Lower lobe of right lung (tissue), 2 donors: ENCODE results near the gene NBL1. TPM values are rescaled to one million over a fixed set of nuclear protein-coding genes. Genes with fewer than 3 reads are reported as not detected.
A peak's percentile ranks its signal among the peaks of the same experiment; 100 is the strongest.
"Not testable (repeated sequence)": the region's sequence is repeated elsewhere in the genome, so short reads cannot be mapped to it uniquely, and the experiment has no call there.

Source experiments
- ATAC-seq, 2 donors: fragments of 200-7000 bp; cut with Tn5 transposase; one replicate each; pipeline ENCODE4 v1.9.1; 2020 to 2022; ENCODE audit warnings: mild to moderate bottlenecking in 2 of 2, moderate library complexity in 2 of 2
- DNase-seq: peaks from one replicate; pipeline ENCODE4 v3.0.0-alpha.2; 2020
- H3K27ac ChIP-seq: fragments of 200-600 bp; one replicate; pipeline ENCODE4 v1.8.0; 2022
- H3K27me3 ChIP-seq: fragments of 200-600 bp; one replicate; pipeline ENCODE4 v1.8.0; 2022; ENCODE audit warnings: low read depth
- H3K36me3 ChIP-seq: fragments of 200-600 bp; one replicate; pipeline ENCODE4 v1.8.0; 2022; ENCODE audit warnings: mild to moderate bottlenecking
- H3K4me1 ChIP-seq: fragments of 200-600 bp; one replicate; pipeline ENCODE4 v1.8.0; 2022
- H3K4me3 ChIP-seq: fragments of 200-600 bp; one replicate; pipeline ENCODE4 v1.8.0; 2022; ENCODE audit warnings: mild to moderate bottlenecking
- H3K9me3 ChIP-seq: fragments of 200-600 bp; one replicate; pipeline ENCODE4 v1.8.0; 2022
- intact Hi-C: fragments of 100-400 bp; cut with DNase I; formaldehyde crosslinking; loops from one replicate; pipeline ENCODE4 v1.11.0; 2022
- total RNA-seq: library from RNA; stranded (reverse); fragmentation: NEBNext Ultra II Directional; extraction: Animal tissue kit (Norgen Biotek cat#: 25700); gene quantifications from one replicate; pipeline ENCODE4 v1.2.1, GENCODE V29; 2021
- TF ChIP-seq, protein P1 (sequence below): fragments of 200-600 bp; IDR thresholded peaks from one replicate; pipeline ENCODE4 v1.8.0; 2022; ENCODE audit warnings: antibody characterized with exemption, mild to moderate bottlenecking
- donor health status: DM: no; HTN: yes; CAD: no; lungs with severe emphysema.

Gene NBL1
- total RNA-seq, 1 donor from 2014 or later, result 126 TPM

DNA sequence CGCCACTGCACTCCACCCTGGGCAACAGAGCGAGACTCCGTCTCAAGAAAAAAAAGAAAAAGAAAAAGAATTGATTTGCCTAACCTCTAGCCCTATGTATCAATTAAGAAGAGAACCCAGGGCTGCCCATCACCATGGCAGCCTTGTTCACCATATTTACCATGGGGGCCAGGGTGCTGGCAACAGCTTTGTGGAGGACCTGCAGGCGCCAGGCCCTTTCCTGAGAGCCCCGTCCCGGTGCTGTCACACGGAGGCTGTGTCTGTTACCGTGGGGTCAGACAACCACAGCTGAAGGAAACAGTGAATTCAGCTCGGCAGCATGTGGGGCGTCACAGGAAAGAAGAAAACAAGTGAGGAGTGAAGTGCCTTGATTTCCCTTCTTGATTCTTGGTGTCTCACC lies 6.5 kb upstream of the NBL1 start:
- no peak overlapping the region for H3K4me3 ChIP-seq
- H3K4me1 ChIP-seq, result peaks cover 3% of the 10 kb centered on the region
- DNase-seq (no peak), ATAC-seq (no peak)
- H3K27me3 ChIP-seq, result peaks cover 4% of the 10 kb centered on the region
- H3K27ac ChIP-seq, result no peak overlapping the region
- H3K36me3 ChIP-seq, result no peaks in the 10 kb centered on the region
- no peaks in the 10 kb centered on the region for H3K9me3 ChIP-seq
- intact Hi-C loops, result no loop called here
- TF ChIP-seq, protein P1, sequence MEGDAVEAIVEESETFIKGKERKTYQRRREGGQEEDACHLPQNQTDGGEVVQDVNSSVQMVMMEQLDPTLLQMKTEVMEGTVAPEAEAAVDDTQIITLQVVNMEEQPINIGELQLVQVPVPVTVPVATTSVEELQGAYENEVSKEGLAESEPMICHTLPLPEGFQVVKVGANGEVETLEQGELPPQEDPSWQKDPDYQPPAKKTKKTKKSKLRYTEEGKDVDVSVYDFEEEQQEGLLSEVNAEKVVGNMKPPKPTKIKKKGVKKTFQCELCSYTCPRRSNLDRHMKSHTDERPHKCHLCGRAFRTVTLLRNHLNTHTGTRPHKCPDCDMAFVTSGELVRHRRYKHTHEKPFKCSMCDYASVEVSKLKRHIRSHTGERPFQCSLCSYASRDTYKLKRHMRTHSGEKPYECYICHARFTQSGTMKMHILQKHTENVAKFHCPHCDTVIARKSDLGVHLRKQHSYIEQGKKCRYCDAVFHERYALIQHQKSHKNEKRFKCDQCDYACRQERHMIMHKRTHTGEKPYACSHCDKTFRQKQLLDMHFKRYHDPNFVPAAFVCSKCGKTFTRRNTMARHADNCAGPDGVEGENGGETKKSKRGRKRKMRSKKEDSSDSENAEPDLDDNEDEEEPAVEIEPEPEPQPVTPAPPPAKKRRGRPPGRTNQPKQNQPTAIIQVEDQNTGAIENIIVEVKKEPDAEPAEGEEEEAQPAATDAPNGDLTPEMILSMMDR, result no peak

DNA sequence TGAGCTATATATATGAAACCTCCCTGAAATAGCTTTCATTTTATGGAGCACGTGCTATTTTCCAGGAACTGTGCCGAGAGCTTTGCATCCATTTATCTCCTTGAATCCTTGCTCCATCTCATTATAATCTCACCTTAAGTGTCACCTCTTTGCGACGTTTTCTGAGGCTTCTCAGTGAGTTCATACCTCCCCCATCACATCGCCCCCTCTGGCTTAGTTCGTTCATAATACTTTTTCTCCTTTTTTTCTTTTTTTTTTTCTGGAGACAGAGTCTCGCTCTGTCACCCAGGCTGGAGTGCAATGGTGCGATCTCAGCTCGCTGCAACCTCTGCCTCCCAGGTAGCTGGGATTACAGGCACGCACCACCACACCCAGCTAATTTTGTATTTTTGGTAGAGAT lies 4.9 kb upstream of the NBL1 start:
- H3K9me3 ChIP-seq, H3K27ac ChIP-seq, H3K36me3 ChIP-seq, H3K4me3 ChIP-seq, intact Hi-C loops, DNase-seq, ATAC-seq: not testable (repeated sequence)
- Histone ChIP-seq H3K4me1 (peaks cover 14% of the 10 kb centered on the region), H3K27me3 (peaks cover 16% of the 10 kb centered on the region)

DNA sequence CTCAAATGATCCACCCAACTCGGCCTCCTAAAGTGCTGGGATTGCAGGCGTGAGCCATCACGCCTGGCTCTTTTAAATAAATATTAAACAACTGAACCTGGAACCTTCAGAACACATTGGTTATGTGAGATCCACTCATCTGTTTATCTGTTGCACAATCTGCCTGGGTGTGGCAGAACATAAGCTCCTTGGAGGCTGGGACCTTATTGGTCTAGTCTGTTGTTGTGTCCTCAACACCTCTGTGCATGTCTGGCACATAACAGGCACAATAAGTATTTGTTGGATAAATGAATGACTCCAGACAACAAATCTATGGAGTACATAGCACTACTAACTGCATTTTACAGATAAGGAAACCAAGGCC lies 4.1 kb upstream of the NBL1 start:
- TF ChIP-seq, protein P1, result no peak
- Histone ChIP-seq H3K4me1 (peaks cover 18% of the 10 kb centered on the region), H3K27ac (no peak overlapping the region), H3K9me3 (no peaks in the 10 kb centered on the region), H3K36me3 (no peaks in the 10 kb centered on the region), H3K27me3 (peaks cover 20% of the 10 kb centered on the region), H3K4me3 (no peak overlapping the region)
- ATAC-seq, result no peak
- no peak for DNase-seq
- intact Hi-C loops, result no loop called here

DNA sequence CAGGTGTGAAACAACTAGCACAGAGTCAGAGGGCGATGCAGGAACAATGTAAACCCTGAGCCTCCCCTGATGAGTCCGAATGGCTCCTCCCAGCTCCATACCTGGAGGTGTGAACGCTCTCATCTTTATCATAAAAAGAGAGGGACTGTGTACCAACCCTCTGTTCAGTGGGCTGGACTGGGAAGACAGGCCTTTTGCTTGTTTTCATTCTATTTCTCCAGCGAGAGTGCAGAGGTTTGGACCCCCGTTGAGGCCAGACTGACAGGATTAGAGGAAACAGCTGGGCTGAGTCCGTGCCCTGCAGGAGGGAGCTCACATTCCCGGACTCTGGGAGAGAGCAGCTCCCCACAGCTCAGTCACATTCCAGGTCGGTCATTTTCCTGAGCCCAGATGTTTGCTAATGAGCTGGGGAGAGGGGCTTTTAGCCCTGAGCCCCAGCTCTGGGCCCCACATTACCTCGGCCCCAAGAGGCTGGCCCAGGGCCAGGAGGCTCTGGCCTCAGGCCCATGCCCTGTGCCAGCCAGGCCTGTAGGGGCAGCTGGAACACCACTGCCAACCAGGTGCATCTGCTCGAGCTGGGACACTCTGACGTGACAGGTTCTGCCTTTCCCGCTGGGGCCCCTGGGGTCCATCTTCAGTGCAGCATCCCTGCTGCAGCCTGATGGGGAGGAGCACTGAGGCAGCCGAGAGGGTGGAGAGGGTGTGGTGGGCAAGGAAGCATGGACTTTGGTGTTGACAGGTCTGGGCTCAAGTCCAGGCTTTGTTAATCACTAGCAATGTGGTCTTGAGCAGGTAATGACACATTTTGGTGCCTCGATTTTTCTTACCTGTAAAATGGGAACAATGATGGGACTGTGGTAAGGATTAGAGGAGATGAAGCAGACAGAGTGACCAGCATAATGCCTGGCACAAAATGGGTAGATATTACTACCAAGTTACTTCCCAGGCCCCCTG lies 3.5 kb upstream of the NBL1 start:
- peaks cover 26% of the 10 kb centered on the region for H3K27me3 ChIP-seq
- H3K4me1 ChIP-seq, result peaks cover 24% of the 10 kb centered on the region
- TF ChIP-seq, protein P1, result no peak
- intact Hi-C loops, result no loop called here
- peak in 1 of 2 donors; percentile 10 for ATAC-seq
- DNase-seq, result no peak
- H3K9me3 ChIP-seq, result no peaks in the 10 kb centered on the region
- H3K27ac ChIP-seq, result no peak overlapping the region
- H3K4me3 ChIP-seq, result no peak overlapping the region
- H3K36me3 ChIP-seq, result no peaks in the 10 kb centered on the region

DNA sequence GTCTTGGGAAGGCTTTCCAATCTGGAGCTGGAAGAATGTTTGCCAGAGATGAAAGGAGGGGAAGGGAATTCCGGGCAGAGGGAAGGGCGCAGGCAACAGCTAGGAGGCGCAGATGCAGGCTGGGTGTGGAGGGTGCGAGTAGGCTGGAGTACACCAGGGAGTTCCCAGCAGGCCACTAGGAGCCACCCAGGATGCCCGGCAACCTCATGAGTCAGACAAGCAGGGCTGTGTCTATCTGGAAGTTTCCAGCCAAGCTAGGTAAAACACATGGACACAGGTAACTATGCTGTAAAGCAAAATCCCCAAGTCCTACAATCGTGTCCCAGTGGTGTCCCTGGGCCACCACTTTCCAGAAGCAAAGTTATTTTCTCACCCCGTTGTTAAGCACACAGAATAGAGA lies 990 bp upstream of the NBL1 start:
- H3K36me3 ChIP-seq, result no peaks in the 10 kb centered on the region
- no peak for ATAC-seq
- intact Hi-C loops, result no loop called here
- no peaks in the 10 kb centered on the region for H3K9me3 ChIP-seq
- DNase-seq, result no peak
- H3K4me3 ChIP-seq, result peak overlapping the region; percentile 54
- TF ChIP-seq, protein P1, result no peak
- peaks cover 32% of the 10 kb centered on the region for H3K27me3 ChIP-seq
- H3K4me1 ChIP-seq, result peaks cover 37% of the 10 kb centered on the region
- H3K27ac ChIP-seq, result peak overlapping the region; percentile 88

DNA sequence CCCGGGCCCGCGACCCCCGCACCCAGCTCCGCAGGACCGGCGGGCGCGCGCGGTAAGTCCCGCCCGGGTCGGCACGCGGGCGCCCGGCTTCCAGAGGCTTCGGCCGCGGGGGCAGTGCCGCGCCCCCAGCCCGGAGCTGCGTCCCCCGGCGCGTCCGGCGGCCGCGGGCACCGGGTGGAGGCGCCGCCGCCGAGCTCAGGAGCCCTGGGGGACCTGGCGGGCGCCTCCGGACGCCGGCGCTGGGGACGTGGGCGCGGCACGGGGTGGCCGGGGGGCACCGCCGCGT lies 227 bp downstream of the NBL1 start:
- H3K4me1 ChIP-seq, result peaks cover 37% of the 10 kb centered on the region
- intact Hi-C loops, result no loop called here
- no peak for ATAC-seq
- TF ChIP-seq, protein P1, result no peak
- peak overlapping the region; percentile 87 for H3K27ac ChIP-seq
- H3K27me3 ChIP-seq, result peaks cover 32% of the 10 kb centered on the region
- peak overlapping the region; percentile 67 for H3K4me3 ChIP-seq
- no peak for DNase-seq
- H3K36me3 ChIP-seq, result no peaks in the 10 kb centered on the region
- H3K9me3 ChIP-seq, result no peaks in the 10 kb centered on the region
